ENCODE results near the gene CDYL2. TPM values are rescaled to one million over a fixed set of nuclear protein-coding genes. Genes with fewer than 3 reads are reported as not detected.

Gene CDYL2
- total RNA-seq, 4 donors from 2014 or later = 0.80 to 2.8 (median 1.8) TPM

- DNase-seq = no peak
- intact Hi-C loops (cut with DNase I; ENCODE audit: low total_unique reads) (no loop called here), in situ Hi-C loops (cut with MboI; ENCODE audit: low sequenced_read_pairs in 4 of 4) (no loop called here)
- H3K9me3 ChIP-seq = no peaks in the 10 kb centered on the region
- H3K4me3 ChIP-seq = no peak overlapping the region
- no peaks in the 10 kb centered on the region for H3K4me1 ChIP-seq
- no peak overlapping the region for H3K27ac ChIP-seq
- H3K36me3 ChIP-seq = no peaks in the 10 kb centered on the region
- H3K27me3 ChIP-seq = no peaks in the 10 kb centered on the region
- ATAC-seq = no peak
- TF ChIP-seq POLR2A (IDR thresholded peaks at IDR 0.05) = no peak
- no peak for TF ChIP-seq CTCF (IDR thresholded peaks at IDR 0.05 in 4 of 5, conservative IDR thresholded peaks at IDR 0.05 in 1 of 5)
These were observed 193.8 kb downstream of the CDYL2 start for GRCh38 chr16:80610481-80611156.

GRCh38 chr16:80608946-80609345 is 195.5 kb downstream of the CDYL2 start:
- Histone ChIP-seq H3K27ac (no peak overlapping the region), H3K27me3 (no peaks in the 10 kb centered on the region), H3K4me1 (no peaks in the 10 kb centered on the region), H3K4me3 (no peak overlapping the region), H3K9me3 (no peaks in the 10 kb centered on the region), H3K36me3 (no peaks in the 10 kb centered on the region)
- TF ChIP-seq CTCF (IDR thresholded peaks at IDR 0.05 in 4 of 5, conservative IDR thresholded peaks at IDR 0.05 in 1 of 5) = no peak
- TF ChIP-seq POLR2A (IDR thresholded peaks at IDR 0.05) = no peak
- ATAC-seq (no peak), DNase-seq (no peak)
- intact Hi-C loops (cut with DNase I; ENCODE audit: low total_unique reads) = no loop called here
- in situ Hi-C loops (cut with MboI; ENCODE audit: low sequenced_read_pairs in 4 of 4) = no loop called here

GRCh38 chr16:80607204-80607603 is 197.2 kb downstream of the CDYL2 start:
- TF ChIP-seq CTCF (IDR thresholded peaks at IDR 0.05 in 4 of 5, conservative IDR thresholded peaks at IDR 0.05 in 1 of 5) (no peak), POLR2A (IDR thresholded peaks at IDR 0.05) (no peak)
- in situ Hi-C loops (cut with MboI; ENCODE audit: low sequenced_read_pairs in 4 of 4) = no loop called here
- intact Hi-C loops (cut with DNase I; ENCODE audit: low total_unique reads) = no loop called here
- ATAC-seq = no peak
- Histone ChIP-seq H3K36me3 (no peaks in the 10 kb centered on the region), H3K4me1 (no peaks in the 10 kb centered on the region), H3K4me3 (no peak overlapping the region), H3K9me3 (no peaks in the 10 kb centered on the region), H3K27ac (no peak overlapping the region), H3K27me3 (no peaks in the 10 kb centered on the region)
- DNase-seq = no peak

GRCh38 chr16:80606221-80606766 is 198.1 kb downstream of the CDYL2 start:
- no peaks in the 10 kb centered on the region for H3K36me3 ChIP-seq
- H3K4me3 ChIP-seq = no peak overlapping the region
- in situ Hi-C loops (cut with MboI; ENCODE audit: low sequenced_read_pairs in 4 of 4) = no loop called here
- intact Hi-C loops (cut with DNase I; ENCODE audit: low total_unique reads) = no loop called here
- no peak overlapping the region for H3K27ac ChIP-seq
- ATAC-seq (no peak), DNase-seq (no peak)
- H3K4me1 ChIP-seq = no peaks in the 10 kb centered on the region
- H3K9me3 ChIP-seq = no peaks in the 10 kb centered on the region
- no peaks in the 10 kb centered on the region for H3K27me3 ChIP-seq
- no peak for TF ChIP-seq CTCF (IDR thresholded peaks at IDR 0.05 in 4 of 5, conservative IDR thresholded peaks at IDR 0.05 in 1 of 5)
